WTC11 (cell line): Measurements from ENCODE around the gene AKT3. TPM values are rescaled to one million over a fixed set of nuclear protein-coding genes. Genes with fewer than 3 reads are reported as not detected.

Experiments
- ATAC-seq: fragments of 200-7000 bp; cut with Tn5 transposase; 2 replicates; pipeline ENCODE4 v1.10.0; 2021; ENCODE audit warnings: mild to moderate bottlenecking, moderate library complexity
- CTCF ChIA-PET: fragments of 300-600 bp; sonication (Branson Sonifier 250); formaldehyde crosslinking; loops from one replicate; lab custom pipeline; 2021; ENCODE audit warnings: antibody characterized with exemption; lab: Charles Lee
- POLR2A ChIA-PET: fragments of 350-600 bp; sonication (Branson Sonifier 250); formaldehyde crosslinking; loops from one replicate; lab custom pipeline; 2021; ENCODE audit warnings: antibody characterized with exemption; lab: Charles Lee
- DNase-seq: peaks from one replicate; pipeline ENCODE4 v3.0.0; 2021; ENCODE audit warnings: low spot score
- H3K27ac Mint-ChIP-seq: 2 replicates; pipeline ENCODE4 v1.8.0; 2021; ENCODE audit warnings: mixed read lengths
- H3K27me3 Mint-ChIP-seq: 2 replicates; pipeline ENCODE4 v1.8.0; 2021; ENCODE audit warnings: low read depth, mild to moderate bottlenecking, moderate library complexity, mixed read lengths
- H3K36me3 Mint-ChIP-seq: 2 replicates; pipeline ENCODE4 v1.8.0; 2021; ENCODE audit warnings: mixed read lengths
- H3K4me1 Mint-ChIP-seq: 2 replicates; pipeline ENCODE4 v1.8.0; 2022; ENCODE audit warnings: mixed read lengths
- H3K4me3 Mint-ChIP-seq: 2 replicates; pipeline ENCODE4 v1.8.0; 2021; ENCODE audit warnings: mild to moderate bottlenecking, moderate library complexity, mixed read lengths
- H3K9me3 Mint-ChIP-seq: 2 replicates; pipeline ENCODE4 v1.8.0; 2021; ENCODE audit warnings: mixed read lengths
- ATF1 ChIP-seq: sonication (generic); formaldehyde crosslinking; IDR thresholded peaks from 2 replicates; pipeline ENCODE4 v1.8.1; 2023; ENCODE audit warnings: mild to moderate bottlenecking, moderate library complexity, missing genetic modification reagents
- CDX4 ChIP-seq: fragments of 250-450 bp; sonication (Bioruptor Pico); IDR thresholded peaks from 2 replicates; pipeline ENCODE4 v1.9.0; 2021; ENCODE audit warnings: moderate library complexity, mild to moderate bottlenecking, inconsistent platforms, borderline replicate concordance
- CTCF ChIP-seq: fragments of 200-600 bp; IDR thresholded peaks from 2 replicates; pipeline ENCODE4 v1.8.0; 2022; ENCODE audit warnings: antibody characterized with exemption
- E2F1 ChIP-seq: sonication (generic); formaldehyde crosslinking; IDR thresholded peaks from 2 replicates; pipeline ENCODE4 v1.8.0; 2022; ENCODE audit warnings: mild to moderate bottlenecking, missing genetic modification reagents
- E2F4 ChIP-seq: sonication (generic); formaldehyde crosslinking; IDR thresholded peaks from 2 replicates; pipeline ENCODE4 v1.8.1; 2022; ENCODE audit warnings: low read depth, mild to moderate bottlenecking, moderate library complexity, missing genetic modification reagents, borderline replicate concordance
- ESRRA ChIP-seq: sonication (generic); formaldehyde crosslinking; IDR thresholded peaks from 2 replicates; pipeline ENCODE4 v1.8.1; 2022; ENCODE audit warnings: mild to moderate bottlenecking, missing genetic modification reagents, borderline replicate concordance
- FOXJ3 ChIP-seq: sonication (generic); formaldehyde crosslinking; IDR thresholded peaks from 2 replicates; pipeline ENCODE4 v1.9.0; 2021; ENCODE audit warnings: missing genetic modification reagents, mild to moderate bottlenecking, borderline replicate concordance
- GABPB1 ChIP-seq: sonication (generic); formaldehyde crosslinking; IDR thresholded peaks from 2 replicates; pipeline ENCODE4 v1.8.1; 2023; ENCODE audit warnings: mild to moderate bottlenecking, missing genetic modification reagents
- GRHL2 ChIP-seq: fragments of 250-450 bp; sonication (Bioruptor Pico); IDR thresholded peaks from 2 replicates; pipeline ENCODE4 v1.8.0; 2022; ENCODE audit warnings: mild to moderate bottlenecking, moderate library complexity; ENCODE audit not compliant: insufficient replicate concordance, severe bottlenecking
- HMGA2 ChIP-seq: fragments of 250-450 bp; sonication (Bioruptor Pico); IDR thresholded peaks from 2 replicates; pipeline ENCODE4 v1.4.0; 2021; ENCODE audit warnings: mild to moderate bottlenecking, moderate library complexity
- JUN ChIP-seq: sonication (generic); formaldehyde crosslinking; IDR thresholded peaks from 2 replicates; pipeline ENCODE4 v1.8.0; 2023; ENCODE audit warnings: mild to moderate bottlenecking, missing genetic modification reagents
- MLX ChIP-seq: sonication (generic); formaldehyde crosslinking; IDR thresholded peaks from 2 replicates; pipeline ENCODE4 v1.8.1; 2023; ENCODE audit warnings: mild to moderate bottlenecking, missing genetic modification reagents, moderate library complexity
- NFE2L1 ChIP-seq: sonication (generic); formaldehyde crosslinking; IDR thresholded peaks from 2 replicates; pipeline ENCODE4 v1.8.1; 2023; ENCODE audit warnings: missing genetic modification reagents
- NR3C1 ChIP-seq: sonication (generic); formaldehyde crosslinking; conservative IDR thresholded peaks from 2 replicates; pipeline ENCODE4 v1.8.1; 2023; ENCODE audit warnings: low read depth, mild to moderate bottlenecking, missing genetic modification reagents
- PRDM15 ChIP-seq: sonication (generic); formaldehyde crosslinking; IDR thresholded peaks from 2 replicates; pipeline ENCODE4 v1.8.0; 2022; ENCODE audit warnings: missing genetic modification reagents
- RELA ChIP-seq: sonication (generic); formaldehyde crosslinking; IDR thresholded peaks from 2 replicates; pipeline ENCODE4 v1.8.1; 2022; ENCODE audit warnings: missing genetic modification reagents, mild to moderate bottlenecking, borderline replicate concordance
- TP53 ChIP-seq: sonication (generic); formaldehyde crosslinking; IDR thresholded peaks from 2 replicates; pipeline ENCODE4 v1.8.1; 2023; ENCODE audit warnings: mild to moderate bottlenecking, missing genetic modification reagents
- ZNF121 ChIP-seq: sonication (generic); formaldehyde crosslinking; IDR thresholded peaks from 2 replicates; pipeline ENCODE4 v1.8.0; 2023; ENCODE audit warnings: missing genetic modification reagents
- ZNF138 ChIP-seq: sonication (generic); formaldehyde crosslinking; conservative IDR thresholded peaks from 2 replicates; pipeline ENCODE4 v1.8.1; 2022; ENCODE audit warnings: mild to moderate bottlenecking, moderate library complexity, missing genetic modification reagents
- ZNF396 ChIP-seq: fragments of 250-450 bp; sonication (Bioruptor Pico); IDR thresholded peaks from 2 replicates; pipeline ENCODE4 v1.8.0; 2021; ENCODE audit warnings: mild to moderate bottlenecking, moderate library complexity, borderline replicate concordance
- ZNF425 ChIP-seq: fragments of 250-450 bp; sonication (Bioruptor Pico); conservative IDR thresholded peaks from 2 replicates; pipeline ENCODE4 v1.9.0; 2021; ENCODE audit warnings: mild to moderate bottlenecking
- ZNF671 ChIP-seq: fragments of 250-450 bp; sonication (Bioruptor Pico); IDR thresholded peaks from 2 replicates; pipeline ENCODE4 v1.8.0; 2021; ENCODE audit warnings: mild to moderate bottlenecking
- total RNA-seq: library from RNA; stranded (reverse); gene quantifications from 3 replicates; pipeline ENCODE4 v1.2.3, GENCODE V29; 2021

AKT3 gene
- total RNA-seq, 1 experiment from 2014 or later: 38.5 TPM

GRCh38 chr1:243562473-243562872 lies 287.6 kb downstream of the AKT3 start:
- CTCF ChIA-PET: no interaction called here
- no peak for TF ChIP-seq ZNF138 (CRISPR knock-in tag)
- TF ChIP-seq GABPB1: no peak
- no peak for TF ChIP-seq JUN
- no peak for TF ChIP-seq TP53 (CRISPR knock-in tag)
- TF ChIP-seq ZNF121 (CRISPR knock-in tag): no peak
- no peak for TF ChIP-seq PRDM15 (CRISPR knock-in tag)
- no peak for TF ChIP-seq CDX4 (CRISPR knock-in tag)
- TF ChIP-seq NFE2L1 (CRISPR knock-in tag): no peak
- no peak for TF ChIP-seq MLX (CRISPR knock-in tag)
- no peak for TF ChIP-seq ESRRA
- no peak for TF ChIP-seq ZNF671 (CRISPR knock-in tag)
- no peak for TF ChIP-seq ZNF396 (CRISPR knock-in tag)
- no peak for TF ChIP-seq ATF1 (CRISPR knock-in tag)
- TF ChIP-seq NR3C1 (CRISPR knock-in tag): no peak
- no peak for TF ChIP-seq GRHL2
- no peak for TF ChIP-seq RELA (CRISPR knock-in tag)
- no peak for TF ChIP-seq E2F1 (CRISPR knock-in tag)
- POLR2A ChIA-PET: no interaction called here
- no peak overlapping the region for H3K27ac Mint-ChIP-seq
- DNase-seq: no peak
- H3K4me1 Mint-ChIP-seq: peaks cover 9% of the 10 kb centered on the region
- no peak for ATAC-seq
- H3K4me3 Mint-ChIP-seq: no peak overlapping the region
- H3K36me3 Mint-ChIP-seq: peaks cover 13% of the 10 kb centered on the region
- no peaks in the 10 kb centered on the region for H3K27me3 Mint-ChIP-seq
- H3K9me3 Mint-ChIP-seq: peaks cover 13% of the 10 kb centered on the region

GRCh38 chr1:243561588-243562319 lies 288.3 kb downstream of the AKT3 start:
- peaks cover 13% of the 10 kb centered on the region for H3K9me3 Mint-ChIP-seq
- ChIA-PET POLR2A (no interaction called here), CTCF (no interaction called here)
- peaks cover 13% of the 10 kb centered on the region for H3K36me3 Mint-ChIP-seq
- peaks cover 9% of the 10 kb centered on the region for H3K4me1 Mint-ChIP-seq
- H3K4me3 Mint-ChIP-seq: no peak overlapping the region
- DNase-seq (no peak), ATAC-seq (no peak)
- H3K27ac Mint-ChIP-seq: no peak overlapping the region
- H3K27me3 Mint-ChIP-seq: no peaks in the 10 kb centered on the region
- TF ChIP-seq ZNF425 (no peak), CDX4 (CRISPR knock-in tag) (no peak), E2F4 (CRISPR knock-in tag) (no peak), HMGA2 (CRISPR knock-in tag) (no peak), CTCF (no peak), FOXJ3 (CRISPR knock-in tag) (no peak), NFE2L1 (CRISPR knock-in tag) (no peak)
